MCF 10A (cell line): Measurements from ENCODE around the gene PPP2R5D. TPM values are rescaled to one million over a fixed set of nuclear protein-coding genes. Genes with fewer than 3 reads are reported as not detected.
"Not testable (repeated sequence)": the region's sequence is repeated elsewhere in the genome, so short reads cannot be mapped to it uniquely, and the experiment has no call there.

Source experiments
- BruUV-seq: library from RNA; stranded (reverse); fragments of 400-500 nt; replicated peaks from 2 replicates; lab custom pipeline; 2021; lab: Mats Ljungman, UMichigan
- CTCF ChIA-PET: fragments of 300-600 bp; sonication (Branson Sonifier 250); formaldehyde crosslinking; extraction: SDS; loops from one replicate; lab custom pipeline; 2021; ENCODE audit warnings: antibody characterized with exemption, inconsistent platforms; lab: Yijun Ruan, JAX
- POLR2A ChIA-PET: fragments of 300-600, 350-650 bp; sonication (Branson Sonifier 250); formaldehyde crosslinking; extraction: SDS; loops from one replicate; lab custom pipeline; 2020; ENCODE audit warnings: antibody characterized with exemption, inconsistent platforms; lab: Yijun Ruan, JAX
- DNase-seq: peaks from one replicate; pipeline ENCODE4 v3.0.0-alpha.2; 2018; ENCODE audit not compliant: unreplicated experiment
- H3K27ac Mint-ChIP-seq: one replicate; pipeline ENCODE4 v1.8.0; 2022; ENCODE audit warnings: mild to moderate bottlenecking, low read depth, mixed read lengths; ENCODE audit not compliant: unreplicated experiment
- H3K27me3 Mint-ChIP-seq: one replicate; pipeline ENCODE4 v1.8.0; 2022; ENCODE audit warnings: mixed read lengths; ENCODE audit not compliant: insufficient read depth, unreplicated experiment
- H3K36me3 Mint-ChIP-seq: one replicate; pipeline ENCODE4 v1.8.0; 2022; ENCODE audit warnings: mild to moderate bottlenecking, moderate library complexity, mixed read lengths; ENCODE audit not compliant: insufficient read depth, unreplicated experiment
- H3K4me1 Mint-ChIP-seq: one replicate; pipeline ENCODE4 v1.8.0; 2022; ENCODE audit warnings: mixed read lengths; ENCODE audit not compliant: insufficient read depth, unreplicated experiment
- H3K4me3 Mint-ChIP-seq: one replicate; pipeline ENCODE4 v1.8.0; 2022; ENCODE audit warnings: mild to moderate bottlenecking, moderate library complexity, mixed read lengths; ENCODE audit not compliant: unreplicated experiment
- H3K9me3 Mint-ChIP-seq: one replicate; pipeline ENCODE4 v1.8.0; 2022; ENCODE audit warnings: mixed read lengths; ENCODE audit not compliant: unreplicated experiment
- intact Hi-C: fragments of 100-400 bp; cut with micrococcal nuclease; formaldehyde crosslinking; loops from 2 replicates; pipeline ENCODE4 v1.14.1; 2022
- total RNA-seq: library from RNA; stranded (reverse); gene quantifications from 2 replicates; pipeline ENCODE4 v1.2.3, GENCODE V29; 2022
- TF ChIP-seq, protein P1 (sequence below): fragments of 200-600 bp; IDR thresholded peaks from one replicate; pipeline ENCODE4 v1.8.0; 2022; ENCODE audit warnings: antibody characterized with exemption, mild to moderate bottlenecking; ENCODE audit not compliant: unreplicated experiment

The PPP2R5D gene
- total RNA-seq, 1 experiment from 2014 or later, result 17.9 TPM

DNA sequence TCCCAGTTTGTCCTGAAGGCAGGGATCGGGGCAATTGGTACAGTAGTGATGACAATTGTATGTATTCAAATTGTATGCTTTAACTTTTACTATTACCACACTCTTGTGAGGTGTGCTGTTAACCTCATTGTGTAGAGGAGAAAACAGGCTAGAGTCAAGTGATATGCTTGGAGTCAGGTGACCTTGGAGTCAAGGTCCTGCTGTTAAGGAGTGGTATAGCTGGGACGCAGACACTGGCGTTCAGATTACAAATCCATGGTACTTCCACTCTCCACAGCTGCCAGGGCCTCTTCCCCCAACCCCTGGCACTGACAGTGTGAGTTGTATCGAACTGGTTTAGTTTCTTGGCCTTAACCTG is 44.6 kb upstream of the PPP2R5D start:
- no TSS peak for BruUV-seq
- ChIA-PET CTCF (interaction anchor here (0.6 to 1.2 kb wide), 3 partner anchors 19 to 497 kb away, joined by 3 to 4 read pairs (median 3); no protein-coding TSS in a partner anchor), POLR2A (interaction anchor here (2.3 kb wide), 1 partner anchor 10 kb away, joined by 16 read pairs; the partner anchor contains the start of gene CNPY3)
- no peak overlapping the region for H3K27ac Mint-ChIP-seq
- DNase-seq, result no peak
- peaks cover 46% of the 10 kb centered on the region for H3K36me3 Mint-ChIP-seq
- H3K9me3 Mint-ChIP-seq, result no peaks in the 10 kb centered on the region
- H3K4me1 Mint-ChIP-seq, result peaks cover 5% of the 10 kb centered on the region
- no peaks in the 10 kb centered on the region for H3K27me3 Mint-ChIP-seq
- intact Hi-C loops, result no loop called here
- no peak overlapping the region for H3K4me3 Mint-ChIP-seq
- TF ChIP-seq, protein P1, sequence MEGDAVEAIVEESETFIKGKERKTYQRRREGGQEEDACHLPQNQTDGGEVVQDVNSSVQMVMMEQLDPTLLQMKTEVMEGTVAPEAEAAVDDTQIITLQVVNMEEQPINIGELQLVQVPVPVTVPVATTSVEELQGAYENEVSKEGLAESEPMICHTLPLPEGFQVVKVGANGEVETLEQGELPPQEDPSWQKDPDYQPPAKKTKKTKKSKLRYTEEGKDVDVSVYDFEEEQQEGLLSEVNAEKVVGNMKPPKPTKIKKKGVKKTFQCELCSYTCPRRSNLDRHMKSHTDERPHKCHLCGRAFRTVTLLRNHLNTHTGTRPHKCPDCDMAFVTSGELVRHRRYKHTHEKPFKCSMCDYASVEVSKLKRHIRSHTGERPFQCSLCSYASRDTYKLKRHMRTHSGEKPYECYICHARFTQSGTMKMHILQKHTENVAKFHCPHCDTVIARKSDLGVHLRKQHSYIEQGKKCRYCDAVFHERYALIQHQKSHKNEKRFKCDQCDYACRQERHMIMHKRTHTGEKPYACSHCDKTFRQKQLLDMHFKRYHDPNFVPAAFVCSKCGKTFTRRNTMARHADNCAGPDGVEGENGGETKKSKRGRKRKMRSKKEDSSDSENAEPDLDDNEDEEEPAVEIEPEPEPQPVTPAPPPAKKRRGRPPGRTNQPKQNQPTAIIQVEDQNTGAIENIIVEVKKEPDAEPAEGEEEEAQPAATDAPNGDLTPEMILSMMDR, result no peak

DNA sequence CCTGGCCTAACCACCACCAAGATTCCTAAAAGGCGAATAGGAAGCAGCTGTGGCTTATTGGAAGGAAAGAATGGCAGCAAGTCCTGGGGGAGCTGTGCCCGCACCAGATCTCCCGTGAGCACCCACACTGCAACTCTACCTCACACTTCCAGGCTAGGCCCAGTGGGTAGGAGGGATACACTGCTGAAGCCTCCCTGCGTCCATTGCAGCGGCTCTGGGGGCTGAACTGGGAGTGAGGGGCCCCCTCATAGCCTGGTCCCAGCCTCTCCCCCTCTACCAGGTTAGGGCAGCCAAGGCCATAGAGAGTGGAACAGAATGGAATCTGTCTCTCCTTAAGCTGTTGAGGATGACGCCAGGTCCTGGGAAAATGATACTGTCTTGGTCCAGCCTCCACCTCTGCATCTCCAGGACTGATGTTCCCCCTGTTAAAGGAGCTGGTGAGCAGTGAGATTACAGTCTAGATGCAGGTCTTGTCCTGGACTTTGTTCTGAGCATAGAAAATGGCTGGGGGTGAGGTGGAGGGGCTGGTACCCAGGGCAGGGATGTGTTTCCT is 43.8 kb upstream of the PPP2R5D start:
- Mint-ChIP-seq H3K27me3 (no peaks in the 10 kb centered on the region), H3K4me1 (peaks cover 5% of the 10 kb centered on the region), H3K4me3 (no peak overlapping the region), H3K9me3 (no peaks in the 10 kb centered on the region), H3K36me3 (peaks cover 38% of the 10 kb centered on the region), H3K27ac (no peak overlapping the region)
- TF ChIP-seq, protein P1, result no peak
- POLR2A ChIA-PET, result interaction anchor here (2.3 kb wide), 1 partner anchor 11 kb away, joined by 16 read pairs; the partner anchor contains the start of gene CNPY3
- BruUV-seq, result no TSS peak
- no peak for DNase-seq
- CTCF ChIA-PET, result interaction anchor here (0.6 kb wide), 1 partner anchor 496 kb away, joined by 4 read pairs; no protein-coding TSS in a partner anchor
- intact Hi-C loops, result no loop called here

DNA sequence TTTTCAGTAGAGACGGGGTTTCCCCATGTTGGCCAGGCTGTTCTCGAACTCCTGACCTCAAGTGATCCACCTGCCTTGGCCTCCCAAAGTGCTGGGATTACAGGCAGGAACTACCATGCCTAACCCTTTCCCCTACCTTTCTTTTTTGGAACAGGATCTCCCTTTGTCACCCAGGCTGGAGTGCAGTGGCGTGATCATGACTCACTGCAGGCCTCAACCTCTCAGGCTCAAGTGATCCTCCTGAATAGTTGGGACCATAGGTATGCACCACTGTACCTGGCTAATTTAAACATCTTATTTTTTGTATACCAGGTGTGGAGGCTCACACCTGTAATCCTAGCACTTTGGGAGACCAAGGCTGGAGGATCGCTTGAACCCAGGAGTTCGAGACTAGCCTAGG is 43.0 kb upstream of the PPP2R5D start:
- intact Hi-C loops, H3K4me3 Mint-ChIP-seq, DNase-seq, H3K4me1 Mint-ChIP-seq, BruUV-seq, H3K27ac Mint-ChIP-seq, CTCF ChIA-PET, H3K9me3 Mint-ChIP-seq, H3K27me3 Mint-ChIP-seq: not testable (repeated sequence)
- POLR2A ChIA-PET, result interaction anchor here (2.3 kb wide), 1 partner anchor 11 kb away, joined by 16 read pairs; the partner anchor contains the start of gene CNPY3
- H3K36me3 Mint-ChIP-seq, result peaks cover 30% of the 10 kb centered on the region

DNA sequence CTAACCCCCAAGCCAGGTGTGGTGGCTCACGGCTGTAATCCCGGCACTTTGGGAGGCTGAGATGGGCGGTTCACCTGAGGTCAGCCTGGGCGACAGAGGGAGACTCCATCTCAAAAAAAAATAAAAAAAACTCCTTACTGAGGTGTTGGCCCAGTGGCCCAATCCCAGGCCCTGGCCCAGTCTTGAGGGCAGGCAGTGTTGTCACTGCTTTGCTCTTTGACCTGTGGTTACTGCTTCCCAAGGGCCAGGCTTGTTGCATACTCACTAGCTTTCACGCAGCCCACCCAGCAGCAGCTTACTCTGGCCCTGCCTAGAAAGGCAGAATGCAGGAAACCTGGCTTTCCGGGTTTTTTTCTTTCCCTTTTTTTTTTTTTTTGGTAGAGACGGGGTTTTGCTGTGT is 41.9 kb upstream of the PPP2R5D start:
- intact Hi-C loops, result no loop called here
- TF ChIP-seq, protein P1, result no peak
- ChIA-PET POLR2A (no interaction called here), CTCF (no interaction called here)
- BruUV-seq, result no TSS peak
- no peak for DNase-seq
- Mint-ChIP-seq H3K4me3 (no peak overlapping the region), H3K9me3 (no peaks in the 10 kb centered on the region), H3K4me1 (peaks cover 5% of the 10 kb centered on the region), H3K27ac (no peak overlapping the region), H3K36me3 (peaks cover 21% of the 10 kb centered on the region), H3K27me3 (no peaks in the 10 kb centered on the region)
